Measurements from ENCODE around the gene JADE2. TPM values are rescaled to one million over a fixed set of nuclear protein-coding genes. Genes with fewer than 3 reads are reported as not detected.

JADE2 gene
- total and polyA plus RNA-seq, 2 experiments from 2014 or later, result 14.9 to 35.4 TPM

DNA sequence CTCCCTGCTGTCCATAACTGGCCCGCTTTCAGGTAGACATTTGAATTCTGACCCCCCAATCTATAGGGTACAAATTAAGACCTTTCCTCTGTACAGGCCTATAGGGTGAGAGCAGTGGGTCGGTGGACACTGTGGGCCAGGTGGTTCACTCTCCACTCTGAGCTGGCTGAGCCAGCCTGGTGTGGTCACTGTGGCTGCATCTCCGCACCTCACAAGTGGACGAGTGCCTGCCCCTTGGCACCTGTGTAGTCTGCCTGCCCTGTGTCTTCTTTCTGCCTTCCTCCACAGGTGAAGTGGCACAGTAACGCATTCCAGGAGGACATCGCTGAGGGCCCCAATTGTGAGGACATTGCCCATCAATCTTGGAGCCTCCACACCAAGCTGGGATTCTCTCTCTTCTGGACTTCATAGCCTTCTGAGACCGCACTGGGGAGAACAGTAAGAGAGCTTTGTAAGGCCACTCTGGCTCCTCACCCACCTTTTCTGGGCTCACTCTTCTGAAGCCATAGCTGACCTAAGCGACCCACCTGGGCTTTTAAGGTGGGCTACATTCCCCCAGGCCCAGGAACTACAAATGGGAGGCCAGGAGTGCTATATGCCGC lies 33.5 kb upstream of the JADE2 start:
- no peak overlapping the region for H3K4me2 ChIP-seq
- H3K4me3 ChIP-seq, result no peak overlapping the region
- 96% methylated on average over 9 of the region's 9 CpGs for WGBS (ENCODE audit: low lambda C conversion rate, missing lambda C conversion rate)
- no peak for DNase-seq (ENCODE audit: low spot score)
- H3K27ac ChIP-seq, result no peak overlapping the region
- H3K9me3 ChIP-seq (ENCODE audit: low read depth), result no peaks in the 10 kb centered on the region
- no peaks in the 10 kb centered on the region for H3K4me1 ChIP-seq (ENCODE audit: insufficient read depth)
- H3K9me2 ChIP-seq (replicated peaks; ENCODE audit: insufficient read depth), result no peaks in the 10 kb centered on the region
- no peaks in the 10 kb centered on the region for H4K20me1 ChIP-seq (ENCODE audit: insufficient read depth, poor library complexity, severe bottlenecking)
- H3K79me2 ChIP-seq, result no peaks in the 10 kb centered on the region
- no peaks in the 10 kb centered on the region for H3K27me3 ChIP-seq
- TF ChIP-seq, protein P1, sequence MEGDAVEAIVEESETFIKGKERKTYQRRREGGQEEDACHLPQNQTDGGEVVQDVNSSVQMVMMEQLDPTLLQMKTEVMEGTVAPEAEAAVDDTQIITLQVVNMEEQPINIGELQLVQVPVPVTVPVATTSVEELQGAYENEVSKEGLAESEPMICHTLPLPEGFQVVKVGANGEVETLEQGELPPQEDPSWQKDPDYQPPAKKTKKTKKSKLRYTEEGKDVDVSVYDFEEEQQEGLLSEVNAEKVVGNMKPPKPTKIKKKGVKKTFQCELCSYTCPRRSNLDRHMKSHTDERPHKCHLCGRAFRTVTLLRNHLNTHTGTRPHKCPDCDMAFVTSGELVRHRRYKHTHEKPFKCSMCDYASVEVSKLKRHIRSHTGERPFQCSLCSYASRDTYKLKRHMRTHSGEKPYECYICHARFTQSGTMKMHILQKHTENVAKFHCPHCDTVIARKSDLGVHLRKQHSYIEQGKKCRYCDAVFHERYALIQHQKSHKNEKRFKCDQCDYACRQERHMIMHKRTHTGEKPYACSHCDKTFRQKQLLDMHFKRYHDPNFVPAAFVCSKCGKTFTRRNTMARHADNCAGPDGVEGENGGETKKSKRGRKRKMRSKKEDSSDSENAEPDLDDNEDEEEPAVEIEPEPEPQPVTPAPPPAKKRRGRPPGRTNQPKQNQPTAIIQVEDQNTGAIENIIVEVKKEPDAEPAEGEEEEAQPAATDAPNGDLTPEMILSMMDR (IDR thresholded peaks at IDR 0.05; ENCODE audit: poor library complexity), result no peak
- TF ChIP-seq EZH2phosphoT487 (IDR thresholded peaks at IDR 0.05; ENCODE audit: low read depth, severe bottlenecking, unreplicated experiment), result no peak
- no peak for TF ChIP-seq EZH2 (IDR thresholded peaks at IDR 0.05; ENCODE audit: borderline replicate concordance)
- H3K36me3 ChIP-seq (replicated peaks; ENCODE audit: insufficient read depth, low read depth), result no peaks in the 10 kb centered on the region
- H2AFZ ChIP-seq, result no peak overlapping the region

DNA sequence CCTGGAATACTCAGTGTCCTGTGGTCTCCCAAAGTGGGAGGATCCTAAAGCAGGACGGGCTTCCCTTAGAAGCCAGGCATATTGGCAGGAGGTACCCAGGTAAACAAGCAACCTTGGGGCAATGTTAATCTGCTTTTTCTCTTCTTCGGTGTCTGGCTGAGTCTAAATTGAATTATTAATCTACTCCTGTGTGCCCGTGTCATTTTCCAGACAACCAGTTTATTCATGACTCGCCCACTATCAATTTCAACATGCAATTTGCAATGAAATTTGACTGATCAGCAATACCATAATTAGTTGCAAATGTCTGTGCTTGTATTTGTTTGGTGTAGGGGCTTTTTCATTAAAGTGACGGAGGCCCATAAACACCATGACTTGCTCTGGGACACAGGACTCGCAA lies 32.9 kb upstream of the JADE2 start:
- Histone ChIP-seq H3K9me2 (replicated peaks; ENCODE audit: insufficient read depth) (no peaks in the 10 kb centered on the region), H3K4me3 (no peak overlapping the region), H3K4me1 (ENCODE audit: insufficient read depth) (no peaks in the 10 kb centered on the region), H4K20me1 (ENCODE audit: insufficient read depth, poor library complexity, severe bottlenecking) (no peaks in the 10 kb centered on the region), H3K27me3 (no peaks in the 10 kb centered on the region), H3K4me2 (no peak overlapping the region), H3K36me3 (replicated peaks; ENCODE audit: insufficient read depth, low read depth) (no peaks in the 10 kb centered on the region), H3K79me2 (no peaks in the 10 kb centered on the region), H3K27ac (no peak overlapping the region), H2AFZ (no peak overlapping the region), H3K9me3 (ENCODE audit: low read depth) (no peaks in the 10 kb centered on the region)
- 77% methylated on average over 6 of the region's 6 CpGs for WGBS (ENCODE audit: low lambda C conversion rate, missing lambda C conversion rate)
- no peak for DNase-seq (ENCODE audit: low spot score)
- TF ChIP-seq, protein P1 (IDR thresholded peaks at IDR 0.05; ENCODE audit: poor library complexity), result no peak
- TF ChIP-seq EZH2phosphoT487 (IDR thresholded peaks at IDR 0.05; ENCODE audit: low read depth, severe bottlenecking, unreplicated experiment) (no peak), EZH2 (IDR thresholded peaks at IDR 0.05; ENCODE audit: borderline replicate concordance) (no peak)

DNA sequence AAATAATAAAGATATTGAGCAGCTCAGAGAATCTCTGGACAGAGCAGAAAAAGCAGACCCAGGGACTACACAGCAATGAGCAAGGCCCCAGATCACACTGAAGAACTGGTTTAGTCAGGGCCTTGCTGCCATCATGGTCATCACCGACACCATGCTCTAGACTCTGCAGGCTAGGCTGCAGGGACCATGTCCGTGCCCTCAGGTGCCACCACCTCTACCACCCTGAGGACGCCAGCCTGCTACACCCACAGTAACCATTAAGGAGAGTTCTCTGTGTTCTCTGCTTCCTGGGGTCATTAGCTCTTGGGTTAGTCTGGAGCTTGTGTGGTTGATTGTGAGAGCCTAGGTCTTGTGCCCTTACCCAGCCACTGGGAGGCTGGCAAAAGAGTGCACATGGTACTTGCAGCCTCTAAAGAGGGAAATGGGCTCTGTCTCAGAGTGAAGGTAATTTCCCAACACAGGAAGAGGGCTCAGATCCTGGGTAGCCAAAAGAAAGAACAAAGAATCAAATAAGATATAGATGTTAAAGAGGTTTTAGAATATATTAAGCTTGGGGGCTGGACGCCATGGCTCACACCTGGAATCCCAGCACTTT lies 31.9 kb upstream of the JADE2 start:
- WGBS (ENCODE audit: low lambda C conversion rate, missing lambda C conversion rate), result 96% methylated on average over 4 of the region's 4 CpGs
- no peak overlapping the region for H2AFZ ChIP-seq
- no peaks in the 10 kb centered on the region for H3K4me1 ChIP-seq (ENCODE audit: insufficient read depth)
- H3K27ac ChIP-seq, result no peak overlapping the region
- no peak overlapping the region for H3K4me2 ChIP-seq
- TF ChIP-seq, protein P1 (IDR thresholded peaks at IDR 0.05; ENCODE audit: poor library complexity), result no peak
- TF ChIP-seq EZH2 (IDR thresholded peaks at IDR 0.05; ENCODE audit: borderline replicate concordance) (no peak), EZH2phosphoT487 (IDR thresholded peaks at IDR 0.05; ENCODE audit: low read depth, severe bottlenecking, unreplicated experiment) (no peak)
- no peak overlapping the region for H3K4me3 ChIP-seq
- H3K9me2 ChIP-seq (replicated peaks; ENCODE audit: insufficient read depth), result no peaks in the 10 kb centered on the region
- H4K20me1 ChIP-seq (ENCODE audit: insufficient read depth, poor library complexity, severe bottlenecking), result no peaks in the 10 kb centered on the region
- no peaks in the 10 kb centered on the region for H3K9me3 ChIP-seq (ENCODE audit: low read depth)
- no peak for DNase-seq (ENCODE audit: low spot score)
- no peaks in the 10 kb centered on the region for H3K36me3 ChIP-seq (replicated peaks; ENCODE audit: insufficient read depth, low read depth)
- H3K79me2 ChIP-seq, result no peaks in the 10 kb centered on the region
- no peaks in the 10 kb centered on the region for H3K27me3 ChIP-seq
